ENCODE results near the gene IL36A. TPM values are rescaled to one million over a fixed set of nuclear protein-coding genes. Genes with fewer than 3 reads are reported as not detected.
A peak's percentile ranks its signal among the peaks of the same experiment; 100 is the strongest.

Gene IL36A
- total and polyA plus RNA-seq, 9 of the 15 experiments (the other 6 are each of a cell fraction or from before 2014, with no cell fraction given) = not detected

DNA sequence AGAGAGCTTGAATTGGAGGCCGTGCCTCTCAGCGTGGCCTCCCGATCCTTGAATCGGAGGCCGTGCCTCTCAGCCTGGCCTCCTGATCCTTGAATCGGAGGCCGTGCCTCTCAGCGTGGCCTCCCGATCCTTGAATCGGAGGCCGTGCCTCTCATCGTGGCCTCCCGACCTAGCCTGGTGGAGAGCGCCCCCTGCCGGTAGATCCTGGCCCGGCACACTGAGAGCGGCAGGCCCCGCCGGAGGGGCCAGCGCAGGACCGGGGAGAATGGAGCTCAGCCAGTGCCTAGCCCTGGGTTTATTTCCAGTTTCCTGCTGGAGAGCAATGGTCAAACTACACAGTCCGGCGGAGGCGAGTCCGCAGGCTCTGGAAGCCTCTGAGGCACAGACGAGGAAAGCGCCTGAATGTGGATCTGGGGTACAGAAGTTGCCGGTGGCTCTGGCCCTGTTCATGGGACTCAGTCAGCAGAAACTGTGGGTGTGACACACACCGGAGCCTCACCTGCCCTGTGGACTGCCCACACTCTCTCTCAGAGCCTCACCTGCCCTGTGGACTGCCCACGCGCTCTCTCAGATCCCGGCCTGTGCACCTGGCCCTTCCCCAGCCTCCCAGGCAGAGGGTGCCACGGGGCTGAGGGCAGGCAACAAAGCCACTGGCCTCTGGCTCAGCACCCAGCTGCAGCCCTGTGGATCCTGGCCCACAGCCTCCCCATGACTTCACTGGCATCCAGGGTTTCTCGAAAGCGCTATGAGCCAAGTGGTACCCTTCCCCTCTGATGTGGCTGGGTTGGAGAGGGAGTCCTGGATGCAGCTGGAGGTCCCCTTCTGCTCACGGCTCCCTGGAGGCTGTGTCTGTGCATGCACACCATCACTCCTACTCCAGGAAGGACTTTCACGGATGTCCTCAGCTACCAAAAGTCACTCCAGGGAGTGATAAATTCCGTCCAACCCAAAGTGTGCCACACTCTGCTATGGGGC, 45.9 kb downstream of the IL36A start (continued):
- TF ChIP-seq SIN3A (IDR thresholded peaks at IDR 0.05; ENCODE audit: borderline replicate concordance in 2 of 2, control insufficient read depth in 1 of 2, low read depth in 2 of 2, low read length in 2 of 2) (no peak), IFI16 (CRISPR knock-in tag; IDR thresholded peaks at IDR 0.05) (no peak), DIDO1 (tag; IDR thresholded peaks at IDR 0.05; ENCODE audit: low read depth) (no peak), CEBPG (CRISPR knock-in tag; IDR thresholded peaks at IDR 0.05) (no peak), CEBPG (tag; conservative IDR thresholded peaks at IDR 0.05 in 1 of 2, IDR thresholded peaks at IDR 0.05 in 1 of 2) (no peak), SMAD4 (CRISPR knock-in tag; conservative IDR thresholded peaks at IDR 0.05) (peak; percentile 73), PTBP1 (IDR thresholded peaks at IDR 0.05; ENCODE audit: low read depth, low read length) (0 out of 2 replicates have a peak, but pooled peaks have one; percentile 78), DMBX1 (CRISPR knock-in tag; IDR thresholded peaks at IDR 0.05; ENCODE audit: borderline replicate concordance) (peak; percentile 89), THAP7 (CRISPR knock-in tag; IDR thresholded peaks at IDR 0.05) (no peak), CXXC5 (CRISPR knock-in tag; IDR thresholded peaks at IDR 0.05) (peak; percentile 58), ARHGAP35 (IDR thresholded peaks at IDR 0.05; ENCODE audit: partially characterized antibody) (no peak), MEIS2 (IDR thresholded peaks at IDR 0.05; ENCODE audit: partially characterized antibody) (no peak), ZNF347 (CRISPR knock-in tag; IDR thresholded peaks at IDR 0.05; ENCODE audit: low read depth) (0 out of 2 replicates have a peak, but pooled peaks have one; percentile 15), MITF (IDR thresholded peaks at IDR 0.05) (no peak), CREM (IDR thresholded peaks at IDR 0.05; ENCODE audit: low read depth) (no peak), RBBP5 (IDR thresholded peaks at IDR 0.05; ENCODE audit: borderline replicate concordance, insufficient read depth, low read length, poor library complexity, severe bottlenecking) (no peak), CHD1 (IDR thresholded peaks at IDR 0.05; ENCODE audit: low read length) (no peak), BCOR (IDR thresholded peaks at IDR 0.05) (peak; percentile 57), OTX1 (CRISPR knock-in tag; IDR thresholded peaks at IDR 0.05) (no peak), KAT7 (CRISPR knock-in tag; IDR thresholded peaks at IDR 0.05; ENCODE audit: borderline replicate concordance) (no peak), ZNF707 (CRISPR knock-in tag; conservative IDR thresholded peaks at IDR 0.05) (0 out of 2 replicates have a peak, but pooled peaks have one; percentile 12), ZNF668 (CRISPR knock-in tag; IDR thresholded peaks at IDR 0.05) (no peak), CBX2 (IDR thresholded peaks at IDR 0.05; ENCODE audit: insufficient read depth, low read length, poor library complexity, severe bottlenecking) (no peak), ZNF717 (CRISPR knock-in tag; IDR thresholded peaks at IDR 0.05) (no peak), KLF1 (tag; IDR thresholded peaks at IDR 0.05) (0 out of 2 replicates have a peak, but pooled peaks have one; percentile 27)
- TF ChIP-seq, protein P1, sequence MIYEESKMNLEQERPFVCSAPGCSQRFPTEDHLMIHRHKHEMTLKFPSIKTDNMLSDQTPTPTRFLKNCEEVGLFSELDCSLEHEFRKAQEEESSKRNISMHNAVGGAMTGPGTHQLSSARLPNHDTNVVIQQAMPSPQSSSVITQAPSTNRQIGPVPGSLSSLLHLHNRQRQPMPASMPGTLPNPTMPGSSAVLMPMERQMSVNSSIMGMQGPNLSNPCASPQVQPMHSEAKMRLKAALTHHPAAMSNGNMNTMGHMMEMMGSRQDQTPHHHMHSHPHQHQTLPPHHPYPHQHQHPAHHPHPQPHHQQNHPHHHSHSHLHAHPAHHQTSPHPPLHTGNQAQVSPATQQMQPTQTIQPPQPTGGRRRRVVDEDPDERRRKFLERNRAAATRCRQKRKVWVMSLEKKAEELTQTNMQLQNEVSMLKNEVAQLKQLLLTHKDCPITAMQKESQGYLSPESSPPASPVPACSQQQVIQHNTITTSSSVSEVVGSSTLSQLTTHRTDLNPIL (CRISPR knock-in tag; IDR thresholded peaks at IDR 0.05) = no peak
